Dedifferentiated amniotic fluid mesenchymal stem cell (primary cell): ENCODE measurements around the gene PRDX1.
"Not testable (repeated sequence)": the region's sequence is repeated elsewhere in the genome, so short reads cannot be mapped to it uniquely, and the experiment has no call there.

Experiments used
- DNase-seq: peaks from one replicate; pipeline ENCODE4 v3.0.0-alpha.2; 2016; ENCODE audit errors: extremely low spot score

The PRDX1 gene

DNA sequence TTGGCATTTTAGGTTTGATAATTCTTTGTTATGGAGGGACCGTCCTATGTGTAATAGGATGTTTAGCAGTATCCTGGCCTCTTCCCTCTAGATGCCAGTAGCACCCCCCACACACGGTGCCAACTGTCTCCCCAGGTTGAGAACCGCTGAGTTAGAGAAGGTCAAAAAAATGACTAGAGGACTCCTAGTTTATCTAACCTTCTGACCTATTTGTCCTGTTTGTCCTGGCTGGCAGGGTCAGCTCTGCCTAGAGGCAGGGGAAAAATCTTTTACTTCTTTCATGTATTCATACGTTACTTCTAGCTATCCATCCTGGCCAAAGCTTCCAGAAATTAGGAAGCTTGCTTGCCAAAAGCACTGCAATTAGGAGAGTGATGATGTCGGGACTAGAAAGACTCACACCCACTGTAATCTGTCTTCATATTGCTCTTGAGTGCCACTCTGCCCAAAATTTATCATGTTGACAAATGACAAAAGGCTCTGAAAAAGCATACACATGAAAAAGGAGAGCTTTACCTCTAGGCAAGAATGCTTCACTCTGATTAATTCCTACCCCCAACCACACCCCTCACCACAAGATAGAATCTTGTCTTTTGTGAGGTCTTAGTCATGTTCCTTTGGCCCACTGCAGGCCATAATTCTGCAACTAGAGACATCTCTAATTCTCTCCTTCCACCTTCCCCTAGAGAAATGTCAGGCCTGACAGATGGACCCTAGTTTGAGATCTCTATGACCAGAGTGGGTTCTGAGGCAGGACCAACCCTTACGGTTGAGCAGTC lies 14.5 kb upstream of the PRDX1 start:
- DNase-seq, result no peak

DNA sequence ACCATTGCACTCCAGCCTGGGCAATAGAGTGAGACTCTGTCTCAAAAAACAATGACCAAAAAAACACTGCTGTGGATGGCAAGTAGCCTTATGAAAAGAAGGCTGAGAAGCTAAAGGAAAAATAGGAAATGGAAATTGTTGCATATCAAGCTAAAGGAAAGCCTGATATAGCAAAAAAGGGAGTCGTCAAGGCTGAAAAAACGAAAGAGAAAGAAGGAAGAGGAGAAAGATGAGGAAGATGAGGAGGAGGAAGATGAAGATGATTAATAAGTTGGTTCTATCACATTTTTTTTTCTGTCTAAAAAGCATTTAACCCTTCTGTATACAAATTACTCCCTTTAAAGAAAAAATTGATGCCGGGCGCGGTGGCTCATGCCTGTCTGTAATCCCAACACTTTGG lies 10.2 kb upstream of the PRDX1 start:
- DNase-seq, result no peak

DNA sequence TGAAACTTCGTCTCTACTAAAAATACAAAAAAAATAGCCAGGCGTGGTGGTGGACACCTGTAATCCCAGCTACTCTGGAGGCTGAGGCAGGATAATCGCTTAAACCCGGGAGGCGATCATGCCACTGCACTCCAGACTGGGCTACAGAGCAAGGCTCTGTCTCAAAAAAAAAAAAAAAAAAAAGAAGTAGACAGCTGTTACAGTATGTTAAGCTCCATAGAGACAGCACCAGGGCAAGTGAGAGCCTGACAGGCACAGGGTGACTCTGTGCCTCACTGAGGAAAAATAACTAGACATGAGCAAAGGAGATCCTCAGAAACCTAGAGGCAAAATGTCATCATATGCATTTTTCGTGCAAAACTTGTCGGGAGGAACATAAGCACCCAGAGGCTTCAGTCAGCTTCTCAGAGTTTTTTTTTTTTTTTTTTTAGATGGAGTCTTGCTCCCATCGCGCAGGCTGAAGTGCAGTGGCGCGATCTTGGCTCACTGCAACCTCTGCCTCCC lies 9.0 kb upstream of the PRDX1 start:
- no peak for DNase-seq

DNA sequence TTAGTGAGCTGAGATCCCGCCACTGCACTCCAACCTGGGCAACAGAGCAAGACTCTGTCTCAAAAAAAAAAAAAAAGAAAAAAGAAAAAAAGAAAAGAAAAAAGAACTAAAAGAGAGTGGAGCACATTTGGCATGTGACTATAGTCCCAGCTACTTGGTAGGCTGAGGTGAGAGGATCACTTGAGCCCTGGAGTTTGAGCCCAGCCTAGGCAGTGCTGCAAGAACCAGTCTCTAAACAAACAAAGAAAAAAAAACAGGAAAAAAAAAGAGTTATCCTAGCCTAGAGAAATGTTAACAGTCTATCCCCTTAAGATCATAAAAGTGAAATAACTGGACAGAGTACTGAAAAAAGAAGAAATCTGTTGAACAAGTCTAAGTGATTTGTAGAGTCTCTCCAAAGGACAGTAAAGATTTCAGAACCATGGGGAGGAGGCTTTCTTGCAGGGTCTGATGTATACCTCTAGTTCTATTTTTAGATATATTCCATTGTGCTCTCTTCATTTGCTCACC lies 4.5 kb upstream of the PRDX1 start:
- no peak for DNase-seq

DNA sequence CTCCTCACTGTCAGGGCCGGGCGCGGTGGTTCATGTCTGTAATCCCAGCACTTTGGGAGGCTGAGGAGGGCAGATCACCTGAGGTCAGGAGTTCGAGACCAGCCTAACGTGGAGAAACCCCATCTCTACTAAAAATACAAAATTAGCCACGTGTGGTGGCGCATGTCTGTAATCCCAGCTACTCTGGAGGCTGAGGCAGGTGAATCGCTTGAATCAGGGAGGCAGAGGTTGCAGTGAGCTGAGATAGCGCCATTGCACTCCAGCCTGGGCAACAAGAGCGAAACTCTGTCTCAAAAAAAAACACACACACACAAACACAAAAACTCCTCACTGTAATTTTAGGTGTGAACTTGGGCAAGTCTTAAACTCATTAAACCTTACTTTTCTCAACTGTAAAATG lies 2.3 kb upstream of the PRDX1 start:
- DNase-seq, result not testable (repeated sequence)

DNA sequence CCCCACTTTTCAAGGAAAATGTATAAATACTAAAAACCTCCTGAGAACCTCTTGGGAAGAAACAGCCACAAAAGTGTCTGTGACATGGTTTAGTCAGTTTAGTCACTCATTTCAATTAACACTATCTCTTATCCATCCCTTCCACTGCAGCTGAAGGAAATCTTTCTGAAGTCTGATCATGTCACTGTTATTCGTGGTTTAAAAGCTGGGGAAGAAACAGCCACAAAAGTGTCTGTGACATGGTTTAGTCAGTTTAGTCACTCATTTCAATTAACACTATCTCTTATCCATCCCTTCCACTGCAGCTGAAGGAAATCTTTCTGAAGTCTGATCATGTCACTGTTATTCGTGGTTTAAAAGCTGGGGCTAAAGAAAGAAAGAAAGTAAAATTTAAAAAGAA lies 1.8 kb upstream of the PRDX1 start:
- DNase-seq, result not testable (repeated sequence)

DNA sequence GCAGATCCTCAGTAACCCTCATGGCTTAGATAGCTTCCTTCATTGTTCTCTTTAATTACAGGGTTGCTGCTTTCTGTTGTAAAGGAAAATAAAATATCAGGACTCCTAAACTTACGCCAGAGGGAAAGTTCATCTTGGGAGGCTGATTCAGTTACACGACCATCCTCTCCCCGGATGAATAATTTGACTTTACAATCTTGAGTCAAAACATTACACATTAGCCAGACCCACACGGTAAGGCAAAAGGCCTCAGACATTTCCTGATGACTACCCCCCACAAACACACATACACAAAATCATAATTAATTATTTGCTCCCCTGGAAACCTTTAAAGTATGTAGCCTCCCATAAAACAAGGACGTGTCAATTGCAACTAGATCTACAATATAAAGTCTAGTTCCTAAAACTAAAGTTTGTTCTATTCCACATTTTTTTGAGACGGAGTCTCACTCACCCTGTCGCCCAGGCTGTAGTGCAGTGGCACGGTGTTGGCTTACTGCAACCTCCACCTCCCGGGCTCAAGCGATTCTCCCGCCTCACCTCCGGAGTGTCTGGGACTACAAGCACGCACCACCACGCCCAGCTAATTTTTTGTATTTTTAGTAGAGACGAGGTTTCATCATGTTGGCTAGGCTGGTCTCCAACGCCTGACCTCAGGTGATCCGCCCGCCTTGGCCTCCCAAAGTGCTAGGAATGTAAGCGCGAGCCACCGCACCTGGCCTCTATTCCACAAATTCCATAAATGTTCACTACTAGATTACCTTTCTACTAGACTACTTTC lies 830 bp upstream of the PRDX1 start:
- no peak for DNase-seq

DNA sequence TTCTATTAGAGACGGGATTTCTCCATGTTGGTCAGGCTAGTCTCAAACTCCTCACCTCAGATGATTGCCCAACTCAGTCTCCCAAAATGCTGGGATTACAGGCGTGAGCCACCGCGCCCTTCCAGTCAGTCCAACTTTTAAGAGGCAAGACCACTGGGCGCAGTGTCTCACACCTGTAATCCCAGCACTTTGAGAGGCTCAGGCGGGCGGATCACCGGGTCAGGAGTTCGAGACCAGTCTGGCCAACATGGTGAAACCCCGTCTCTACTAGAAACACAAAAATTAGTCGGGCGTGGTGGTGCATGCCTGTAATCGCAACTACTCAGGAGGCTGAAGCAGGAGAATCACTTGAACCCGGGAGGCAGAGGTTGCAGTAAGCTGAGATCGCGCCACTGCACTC lies 1.9 kb downstream of the PRDX1 start:
- not testable (repeated sequence) for DNase-seq

DNA sequence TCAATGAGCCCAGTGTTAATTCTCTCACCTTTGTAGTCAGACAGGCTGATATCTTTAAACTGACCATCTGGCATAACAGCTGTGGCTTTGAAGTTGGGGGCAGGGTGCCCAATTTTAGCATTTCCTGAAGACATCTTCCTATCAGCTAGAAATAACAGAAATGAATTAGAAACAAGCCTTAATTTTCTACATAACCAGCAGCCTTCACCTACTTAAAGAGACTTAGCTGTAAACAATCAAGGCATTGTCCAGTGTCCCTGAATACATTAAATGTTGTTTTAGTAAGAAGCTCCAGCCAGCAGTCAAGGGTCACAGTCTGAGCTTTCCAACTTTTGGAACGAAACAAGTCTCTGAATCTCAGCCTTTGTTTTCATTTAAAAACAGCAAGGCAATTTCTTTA lies 2.8 kb downstream of the PRDX1 start:
- DNase-seq, result no peak

DNA sequence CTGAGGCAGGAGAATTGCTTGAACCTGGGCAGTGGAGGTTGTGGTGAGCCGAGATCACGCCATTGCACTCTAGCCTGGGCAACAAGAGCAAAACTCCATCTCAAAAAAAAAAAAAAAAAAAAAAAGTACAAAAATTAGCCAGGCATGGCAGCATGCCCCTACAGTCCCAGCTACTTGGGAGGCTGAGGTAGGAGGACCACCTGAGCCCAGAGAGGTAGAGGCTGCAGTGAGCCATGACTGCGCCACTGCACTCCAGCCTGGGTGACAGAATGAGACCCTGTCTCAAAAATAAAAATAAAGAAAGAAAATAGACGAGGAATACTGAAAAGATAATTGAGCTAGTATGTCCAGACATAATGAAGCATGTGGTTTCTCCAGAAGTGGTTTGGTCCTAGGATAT lies 3.3 kb downstream of the PRDX1 start:
- not testable (repeated sequence) for DNase-seq

DNA sequence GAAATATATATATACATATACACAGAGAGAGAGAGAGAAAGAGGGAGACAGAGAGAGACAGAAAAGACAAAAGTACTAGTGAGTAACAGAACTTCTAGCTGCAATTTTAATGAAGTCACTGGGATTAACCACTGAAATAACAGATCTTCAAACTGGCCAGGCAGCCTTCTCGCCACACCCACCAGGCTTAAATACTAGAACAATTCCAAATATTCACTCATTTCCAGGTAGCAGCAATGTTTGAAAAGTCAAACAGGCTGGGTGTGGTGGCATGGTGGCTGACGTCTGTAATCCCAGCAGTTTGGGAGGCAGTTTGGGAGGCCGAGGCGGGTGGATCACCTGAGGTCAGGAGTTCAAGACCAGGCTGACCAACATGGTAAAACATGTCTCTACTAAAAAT lies 5.2 kb downstream of the PRDX1 start:
- no peak for DNase-seq

DNA sequence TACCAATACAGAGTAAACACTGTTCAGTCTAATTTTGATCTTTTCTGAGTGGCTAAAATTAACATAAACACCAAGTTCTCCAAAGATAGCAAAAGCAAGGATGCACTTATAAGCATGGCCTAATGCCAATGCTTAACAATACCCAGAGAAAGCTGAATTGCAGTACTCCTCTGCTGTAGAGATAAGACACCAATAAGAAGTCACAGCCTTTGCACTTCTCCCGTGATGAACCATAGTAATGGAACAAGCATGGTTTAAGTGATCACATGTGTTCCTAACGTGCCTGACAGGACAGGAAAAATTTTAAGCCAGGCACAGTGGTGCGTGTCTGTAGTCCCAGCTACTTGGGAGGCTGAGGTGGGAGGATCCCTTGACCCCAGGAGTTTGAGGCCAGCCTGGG lies 5.6 kb downstream of the PRDX1 start:
- peak; percentile 6 for DNase-seq

DNA sequence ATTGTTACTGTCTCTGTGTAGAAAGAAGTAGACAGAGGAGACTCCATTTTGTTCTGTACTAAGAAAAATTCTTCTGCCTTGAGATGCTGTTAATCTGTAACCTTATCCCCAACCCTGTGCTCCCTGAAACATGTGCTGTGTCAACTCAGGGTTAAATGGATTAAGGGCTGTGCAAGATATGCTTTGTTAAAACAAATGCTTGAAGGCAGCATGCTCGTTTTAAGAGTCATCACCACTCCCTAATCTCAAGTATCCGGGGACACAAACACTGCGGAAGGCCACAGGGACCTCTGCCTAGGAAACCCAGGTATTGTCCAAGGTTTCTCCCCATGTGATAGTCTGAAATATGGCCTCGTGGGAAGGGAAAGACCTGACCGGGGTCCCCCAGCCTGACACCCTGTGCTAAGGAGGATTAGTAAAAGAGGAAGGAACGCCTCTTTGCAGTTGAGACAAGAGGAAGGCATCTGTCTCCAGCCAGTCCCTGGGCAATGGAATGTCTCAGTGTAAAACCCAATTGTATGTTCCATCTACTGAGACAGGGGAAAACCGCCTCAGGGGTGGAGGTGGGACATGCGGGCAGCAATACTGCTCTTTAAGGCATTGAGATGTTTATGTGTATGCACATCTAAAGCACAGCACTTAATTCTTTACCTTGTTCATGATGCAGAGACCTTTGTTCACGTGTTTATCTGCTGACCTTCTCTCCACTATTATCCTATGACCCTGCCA lies 8.0 kb downstream of the PRDX1 start:
- peak; percentile 14 for DNase-seq

DNA sequence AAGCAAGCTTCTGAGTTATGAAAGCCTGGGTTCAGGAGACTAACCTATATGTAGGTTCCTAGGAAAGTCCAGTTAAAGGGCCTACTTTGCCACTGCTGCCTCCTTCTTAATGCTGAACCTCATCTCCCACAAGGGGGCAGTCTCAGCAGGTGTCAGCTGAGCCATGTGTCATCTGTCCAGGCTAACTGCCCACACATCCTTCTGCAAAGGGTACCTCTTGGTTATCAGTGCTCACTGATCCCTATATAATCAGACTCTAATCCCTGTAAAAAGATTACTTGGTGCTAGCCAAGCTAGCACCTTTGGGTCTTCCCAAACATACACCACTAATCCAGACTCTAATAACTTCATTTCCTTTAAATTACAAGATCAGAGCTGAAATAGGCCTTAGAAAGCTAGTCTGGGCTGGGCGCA lies 9.0 kb downstream of the PRDX1 start:
- peak; percentile 39 for DNase-seq

DNA sequence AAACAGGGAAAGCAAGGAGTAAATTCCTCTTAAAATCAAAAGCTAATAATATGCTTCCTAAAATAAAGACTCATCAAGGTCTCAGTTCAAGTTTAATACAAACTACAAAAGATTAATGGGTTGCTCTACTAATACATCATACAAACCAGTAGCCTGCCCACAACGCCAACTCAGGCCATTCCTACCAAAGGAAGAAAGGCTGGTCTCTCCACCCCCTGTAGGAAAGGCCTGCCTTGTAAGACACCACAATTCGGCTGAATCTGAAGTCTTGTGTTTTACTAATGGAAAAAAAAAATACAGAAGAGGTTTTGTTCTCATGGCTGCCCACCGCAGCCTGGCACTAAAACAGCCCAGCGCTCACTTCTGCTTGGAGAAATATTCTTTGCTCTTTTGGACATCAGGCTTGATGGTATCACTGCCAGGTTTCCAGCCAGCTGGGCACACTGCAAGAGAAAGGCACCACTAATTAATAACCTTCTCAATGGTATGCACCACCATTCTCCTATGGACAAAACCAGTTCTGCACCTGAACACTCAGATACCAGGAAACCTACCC lies 10.6 kb downstream of the PRDX1 start:
- DNase-seq, result peak; percentile 7

DNA sequence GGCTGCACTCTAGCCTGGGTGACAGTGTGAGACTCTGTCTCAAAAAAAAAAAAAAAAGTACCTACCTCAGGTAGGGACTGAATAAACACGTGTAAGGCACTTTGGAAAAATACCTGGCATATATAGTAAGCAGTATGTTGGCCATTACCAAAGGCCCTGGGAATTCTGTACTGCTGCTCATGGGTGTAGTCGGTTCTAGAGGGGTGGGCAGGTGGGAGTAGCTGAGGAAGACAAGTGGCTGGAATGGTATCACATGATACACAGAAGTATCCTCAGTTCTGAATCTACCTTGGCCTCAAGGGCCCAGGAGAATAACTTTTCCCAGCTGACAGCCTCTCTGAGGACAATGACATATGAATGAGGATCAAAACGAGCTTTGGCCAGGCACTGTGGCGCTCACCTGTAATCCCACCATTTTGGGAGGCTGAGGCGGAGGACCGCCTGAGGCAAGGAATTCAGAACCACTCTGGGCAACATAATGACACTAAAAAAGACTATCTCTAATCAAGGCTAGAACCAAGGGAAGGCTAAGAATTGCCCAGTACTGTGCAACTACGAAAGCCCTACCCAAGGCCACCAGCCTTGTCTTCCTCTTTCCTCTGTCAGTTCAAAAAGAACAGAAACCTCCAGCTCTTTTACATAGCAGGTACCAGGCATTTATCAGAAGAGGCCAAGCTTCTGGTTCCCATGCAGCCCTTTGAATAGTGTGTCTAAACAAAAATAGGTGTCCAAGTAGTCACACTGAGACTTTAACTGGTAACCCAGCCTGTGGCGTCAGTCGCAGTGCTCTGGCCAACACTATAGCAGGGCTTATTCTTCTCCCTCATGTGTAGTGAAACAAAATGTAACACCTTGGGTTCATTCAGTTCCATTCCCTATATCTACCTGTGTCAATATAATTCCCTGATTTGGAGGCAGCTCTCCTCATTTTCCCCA lies 11.4 kb downstream of the PRDX1 start:
- peak; percentile 10 for DNase-seq

DNA sequence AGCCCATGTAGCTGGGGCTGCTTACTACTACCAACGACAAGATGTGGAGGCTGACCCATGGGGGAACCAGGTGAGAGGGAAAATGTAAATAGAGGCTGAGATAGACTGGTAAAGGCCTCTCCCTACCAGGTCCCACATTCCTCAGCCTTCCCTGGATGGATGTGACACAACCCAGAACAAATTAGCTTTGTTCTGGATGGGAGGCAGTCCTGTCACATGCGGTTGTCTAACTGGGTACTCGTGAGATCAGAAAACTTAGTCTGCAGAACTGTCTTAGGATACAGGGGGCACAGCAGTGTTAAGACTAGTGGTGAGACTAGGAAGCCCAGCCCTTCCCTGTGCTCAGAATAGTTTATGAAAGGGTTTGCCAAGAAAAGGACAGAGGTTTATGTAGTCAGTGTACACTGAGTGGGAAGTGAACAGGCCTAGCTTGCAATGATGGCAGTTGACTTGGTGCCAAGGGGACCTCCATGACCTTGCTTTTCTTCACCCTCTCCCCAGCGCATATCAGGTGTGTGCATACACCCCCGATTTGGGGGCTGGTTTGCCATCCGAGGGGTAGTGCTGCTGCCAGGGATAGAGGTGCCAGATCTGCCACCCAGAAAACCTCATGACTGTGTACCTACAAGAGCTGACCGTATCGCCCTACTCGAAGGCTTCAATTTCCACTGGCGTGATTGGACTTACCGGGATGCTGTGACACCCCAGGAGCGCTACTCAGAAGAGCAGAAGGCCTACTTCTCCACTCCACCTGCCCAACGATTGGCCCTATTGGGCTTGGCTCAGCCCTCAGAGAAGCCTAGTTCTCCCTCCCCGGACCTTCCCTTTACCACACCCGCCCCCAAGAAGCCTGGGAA lies 13.2 kb downstream of the PRDX1 start:
- DNase-seq, result peak; percentile 12

DNA sequence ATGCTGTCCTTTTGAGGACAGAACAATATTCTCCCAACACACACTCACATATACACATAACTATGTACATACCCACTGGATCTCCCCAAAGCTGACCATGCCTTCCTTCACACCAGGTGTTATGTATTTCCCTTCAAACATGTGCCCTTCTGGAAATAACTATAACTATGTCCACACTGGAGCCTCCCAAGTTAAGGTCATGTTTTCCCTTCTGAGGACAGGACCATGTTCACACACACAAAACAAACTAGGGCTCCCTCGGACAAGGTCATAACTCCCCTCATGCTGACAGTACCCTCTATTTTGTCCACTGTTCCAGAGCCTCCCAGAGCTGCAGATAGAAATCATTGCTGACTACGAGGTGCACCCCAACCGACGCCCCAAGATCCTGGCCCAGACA lies 13.8 kb downstream of the PRDX1 start:
- peak; percentile 8 for DNase-seq

DNA sequence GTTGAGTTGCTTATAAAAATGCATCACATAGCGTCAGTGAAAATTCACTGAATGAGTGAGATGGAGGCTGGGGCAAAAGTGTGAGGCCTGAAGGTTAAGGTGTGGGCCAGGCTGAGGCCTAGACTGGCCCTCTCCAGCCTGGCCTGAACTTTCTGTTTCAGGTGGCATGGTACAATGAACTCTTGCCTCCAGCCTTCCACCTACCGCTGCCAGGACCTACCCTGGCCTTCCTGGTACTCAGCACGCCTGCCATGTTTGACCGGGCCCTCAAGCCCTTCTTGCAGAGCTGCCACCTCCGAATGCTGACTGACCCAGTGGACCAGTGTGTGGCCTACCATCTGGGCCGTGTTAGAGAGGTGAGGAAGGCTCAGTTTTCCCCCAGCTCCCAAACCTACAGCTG lies 14.5 kb downstream of the PRDX1 start:
- DNase-seq, result no peak
